Mesendoderm (in vitro differentiated cells): ENCODE data around the gene PLA2G4A.

Source experiments
- DNase-seq: peaks from one replicate; pipeline ENCODE4 v3.0.0; 2013
- H2AK5ac ChIP-seq: 2 replicates; pipeline ENCODE4 v1.6.1; 2013; ENCODE audit warnings: low read length, inconsistent platforms
- H2BK120ac ChIP-seq: 2 replicates; pipeline ENCODE4 v1.6.1; 2013; ENCODE audit warnings: low read depth, mild to moderate bottlenecking, low read length, moderate library complexity, mixed read lengths
- H2BK15ac ChIP-seq: replicated peaks from 2 replicates; pipeline ENCODE4 v1.6.1; 2013; ENCODE audit warnings: low read depth, mild to moderate bottlenecking, moderate library complexity
- H2BK5ac ChIP-seq: 2 replicates; pipeline ENCODE4 v1.6.1; 2013; ENCODE audit warnings: low read length, inconsistent platforms
- H3K18ac ChIP-seq: 2 replicates; pipeline ENCODE4 v1.6.1; 2013; ENCODE audit warnings: mild to moderate bottlenecking, low read length, mixed read lengths
- H3K23ac ChIP-seq: one replicate; pipeline ENCODE4 v1.6.1; 2013; ENCODE audit warnings: low read length
- H3K27ac ChIP-seq: 2 replicates; pipeline ENCODE4 v1.5.1; 2013; ENCODE audit warnings: low read depth, mild to moderate bottlenecking, inconsistent platforms, low read length, moderate library complexity
- H3K27me3 ChIP-seq: 2 replicates; pipeline ENCODE4 v1.6.1; 2013; ENCODE audit warnings: low read length, control low read depth, mild to moderate bottlenecking, inconsistent platforms; ENCODE audit not compliant: insufficient read depth, poor library complexity
- H3K36me3 ChIP-seq: 2 replicates; pipeline ENCODE4 v1.6.1; 2013; ENCODE audit warnings: low read length, inconsistent platforms; ENCODE audit not compliant: control insufficient read depth, insufficient read depth
- H3K4ac ChIP-seq: one replicate; pipeline ENCODE4 v1.6.1; 2013; ENCODE audit warnings: low read depth, mild to moderate bottlenecking, low read length, moderate library complexity
- H3K4me1 ChIP-seq: 2 replicates; pipeline ENCODE4 v1.6.1; 2013; ENCODE audit warnings: low read depth, low read length, inconsistent platforms; ENCODE audit not compliant: control insufficient read depth
- H3K4me2 ChIP-seq: 2 replicates; pipeline ENCODE4 v1.6.1; 2013; ENCODE audit warnings: low read length
- H3K4me3 ChIP-seq: 2 replicates; pipeline ENCODE4 v1.5.1; 2013; ENCODE audit warnings: mild to moderate bottlenecking, low read length
- H3K56ac ChIP-seq: one replicate; pipeline ENCODE4 v1.6.1; 2013; ENCODE audit warnings: low read length
- H3K79me1 ChIP-seq: 2 replicates; pipeline ENCODE4 v1.6.1; 2013; ENCODE audit warnings: low read length, inconsistent platforms
- H3K79me2 ChIP-seq: 2 replicates; pipeline ENCODE4 v1.6.1; 2013; ENCODE audit warnings: mild to moderate bottlenecking, low read length; ENCODE audit not compliant: control insufficient read depth, insufficient read depth
- H3K9ac ChIP-seq: 2 replicates; pipeline ENCODE4 v1.6.1; 2013; ENCODE audit warnings: low read length, inconsistent platforms
- H4K5ac ChIP-seq: one replicate; pipeline ENCODE4 v1.6.1; 2013; ENCODE audit warnings: low read length
- H4K8ac ChIP-seq: one replicate; pipeline ENCODE4 v1.6.1; 2013; ENCODE audit warnings: low read depth, mild to moderate bottlenecking, control low read depth, low read length, moderate library complexity
- WGBS: extraction: QIAGEN DNeasy Blood & Tissue Kit; methylation state at CpG from one replicate; pipeline ENCODE4 v1.1.7; 2013; ENCODE audit warnings: low lambda C conversion rate, missing lambda C conversion rate; ENCODE audit not compliant: insufficient coverage; ENCODE audit errors: extremely low coverage; 5-methylcytosine and 5-hydroxymethylcytosine counted together

Gene PLA2G4A

GRCh38 chr1:186869526-186870228 is 40.9 kb downstream of the PLA2G4A start:
- no peak overlapping the region for H3K56ac ChIP-seq
- H2AK5ac ChIP-seq, result no peak overlapping the region
- H3K23ac ChIP-seq, result no peak overlapping the region
- no peak overlapping the region for H2BK120ac ChIP-seq
- H3K4me3 ChIP-seq, result no peak overlapping the region
- no peaks in the 10 kb centered on the region for H3K4me1 ChIP-seq
- DNase-seq, result no peak
- H2BK5ac ChIP-seq, result no peak overlapping the region
- H3K18ac ChIP-seq, result no peak overlapping the region
- H2BK15ac ChIP-seq, result no peak overlapping the region
- no peak overlapping the region for H4K8ac ChIP-seq
- no peaks in the 10 kb centered on the region for H3K79me2 ChIP-seq
- no peak overlapping the region for H3K4ac ChIP-seq
- H3K4me2 ChIP-seq, result no peak overlapping the region
- WGBS, result no CpG with 5 or more reads among the region's 1 CpG
- H3K27me3 ChIP-seq, result no peaks in the 10 kb centered on the region
- H3K36me3 ChIP-seq, result no peaks in the 10 kb centered on the region
- H3K27ac ChIP-seq, result no peak overlapping the region
- H3K9ac ChIP-seq, result no peak overlapping the region
- H4K5ac ChIP-seq, result no peak overlapping the region
- no peaks in the 10 kb centered on the region for H3K79me1 ChIP-seq

- Histone ChIP-seq H2BK15ac (no peak overlapping the region), H2BK120ac (no peak overlapping the region), H4K8ac (no peak overlapping the region), H3K27ac (no peak overlapping the region), H3K4me2 (no peak overlapping the region), H3K4ac (no peak overlapping the region), H3K4me3 (no peak overlapping the region), H3K79me1 (no peaks in the 10 kb centered on the region), H4K5ac (no peak overlapping the region), H3K79me2 (no peaks in the 10 kb centered on the region), H3K23ac (no peak overlapping the region), H3K9ac (no peak overlapping the region), H2BK5ac (no peak overlapping the region), H3K4me1 (no peaks in the 10 kb centered on the region), H3K36me3 (no peaks in the 10 kb centered on the region), H3K18ac (no peak overlapping the region), H3K56ac (no peak overlapping the region), H2AK5ac (no peak overlapping the region), H3K27me3 (no peaks in the 10 kb centered on the region)
- WGBS, result no CpG with 5 or more reads among the region's 1 CpG
- DNase-seq, result no peak
These were observed 43.0 kb downstream of the PLA2G4A start for GRCh38 chr1:186871784-186872183.

- no CpG with 5 or more reads among the region's 5 CpGs for WGBS
These were observed 43.5 kb downstream of the PLA2G4A start for GRCh38 chr1:186872291-186872690.

GRCh38 chr1:186873687-186874086 is 44.9 kb downstream of the PLA2G4A start:
- no CpG with 5 or more reads among the region's 1 CpG for WGBS
- H2AK5ac ChIP-seq, result no peak overlapping the region
- H3K27me3 ChIP-seq, result no peaks in the 10 kb centered on the region
- H3K27ac ChIP-seq, result no peak overlapping the region
- no peaks in the 10 kb centered on the region for H3K79me1 ChIP-seq
- H3K18ac ChIP-seq, result no peak overlapping the region
- no peak overlapping the region for H3K56ac ChIP-seq
- H2BK5ac ChIP-seq, result no peak overlapping the region
- H2BK120ac ChIP-seq, result no peak overlapping the region
- no peaks in the 10 kb centered on the region for H3K4me1 ChIP-seq
- H3K36me3 ChIP-seq, result no peaks in the 10 kb centered on the region
- no peak overlapping the region for H4K8ac ChIP-seq
- H3K4me3 ChIP-seq, result no peak overlapping the region
- no peak overlapping the region for H4K5ac ChIP-seq
- H3K4me2 ChIP-seq, result no peak overlapping the region
- no peak overlapping the region for H3K23ac ChIP-seq
- H2BK15ac ChIP-seq, result no peak overlapping the region
- DNase-seq, result no peak
- no peak overlapping the region for H3K4ac ChIP-seq
- no peak overlapping the region for H3K9ac ChIP-seq
- no peaks in the 10 kb centered on the region for H3K79me2 ChIP-seq

More at GRCh38 chr1:186872291-186872690, 43.5 kb downstream of the PLA2G4A start:
- H3K79me1 ChIP-seq, result no peaks in the 10 kb centered on the region
- no peak overlapping the region for H2AK5ac ChIP-seq
- no peak overlapping the region for H3K4me2 ChIP-seq
- no peak overlapping the region for H3K18ac ChIP-seq
- H2BK120ac ChIP-seq, result no peak overlapping the region
- H3K4ac ChIP-seq, result no peak overlapping the region
- no peak overlapping the region for H3K56ac ChIP-seq
- H3K4me1 ChIP-seq, result no peaks in the 10 kb centered on the region
- H2BK15ac ChIP-seq, result no peak overlapping the region
- DNase-seq, result no peak
- no peak overlapping the region for H3K27ac ChIP-seq
- no peak overlapping the region for H3K4me3 ChIP-seq
- H3K9ac ChIP-seq, result no peak overlapping the region
- no peaks in the 10 kb centered on the region for H3K79me2 ChIP-seq
- H4K8ac ChIP-seq, result no peak overlapping the region
- H4K5ac ChIP-seq, result no peak overlapping the region
- no peaks in the 10 kb centered on the region for H3K36me3 ChIP-seq
- H2BK5ac ChIP-seq, result no peak overlapping the region
- H3K23ac ChIP-seq, result no peak overlapping the region
- H3K27me3 ChIP-seq, result no peaks in the 10 kb centered on the region

GRCh38 chr1:186875896-186876835 is 47.4 kb downstream of the PLA2G4A start:
- no peak overlapping the region for H3K56ac ChIP-seq
- H2AK5ac ChIP-seq, result no peak overlapping the region
- H3K36me3 ChIP-seq, result no peaks in the 10 kb centered on the region
- no peak overlapping the region for H2BK15ac ChIP-seq
- H4K8ac ChIP-seq, result no peak overlapping the region
- no peaks in the 10 kb centered on the region for H3K27me3 ChIP-seq
- H4K5ac ChIP-seq, result no peak overlapping the region
- H3K79me1 ChIP-seq, result no peaks in the 10 kb centered on the region
- H3K4me3 ChIP-seq, result no peak overlapping the region
- no peak overlapping the region for H3K9ac ChIP-seq
- no peak overlapping the region for H2BK5ac ChIP-seq
- no CpG with 5 or more reads among the region's 12 CpGs for WGBS
- no peak for DNase-seq
- no peak overlapping the region for H2BK120ac ChIP-seq
- no peak overlapping the region for H3K4me2 ChIP-seq
- H3K23ac ChIP-seq, result no peak overlapping the region
- no peak overlapping the region for H3K27ac ChIP-seq
- H3K4me1 ChIP-seq, result no peaks in the 10 kb centered on the region
- no peaks in the 10 kb centered on the region for H3K79me2 ChIP-seq
- no peak overlapping the region for H3K4ac ChIP-seq
- no peak overlapping the region for H3K18ac ChIP-seq
